Activated CD8-positive, alpha-beta memory T cell treated with anti-CD3 and anti-CD28 coated beads for 4 hours (primary cell): ENCODE results near the gene TGIF2LX.
"Not testable (repeated sequence)": the region's sequence is repeated elsewhere in the genome, so short reads cannot be mapped to it uniquely, and the experiment has no call there.

Experiments
- DNase-seq, 2 donors: peaks; one replicate each; pipeline ENCODE4 v3.0.0-alpha.2; 2020; ENCODE audit warnings: low read depth in 2 of 2

Gene TGIF2LX

DNA sequence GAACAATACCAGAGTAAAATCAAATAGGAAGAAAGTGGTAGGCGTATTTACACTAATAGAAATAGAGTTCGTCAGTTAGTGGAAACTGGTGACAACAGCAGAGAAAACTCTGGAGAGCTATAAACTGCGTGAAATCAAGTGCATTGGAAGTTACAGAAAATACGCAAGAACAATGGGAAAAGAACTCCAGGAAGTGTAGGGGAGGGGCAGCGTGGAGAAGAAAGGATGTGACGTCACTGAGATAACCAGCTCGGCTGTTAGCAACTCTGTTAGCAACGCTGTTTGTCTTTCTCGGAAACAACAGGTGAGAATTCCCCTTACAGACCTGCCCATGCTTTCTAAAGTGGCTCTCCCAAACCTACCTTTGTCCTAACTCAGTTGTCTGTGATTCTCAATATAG lies at the start of gene TGIF2LX:
Gene TGIF2LX (plus strand): TSS at position 244 of the 400 bp plus-strand sequence. CDS start 178 bp downstream, outside the sequence.
- DNase-seq, result not testable (repeated sequence)

DNA sequence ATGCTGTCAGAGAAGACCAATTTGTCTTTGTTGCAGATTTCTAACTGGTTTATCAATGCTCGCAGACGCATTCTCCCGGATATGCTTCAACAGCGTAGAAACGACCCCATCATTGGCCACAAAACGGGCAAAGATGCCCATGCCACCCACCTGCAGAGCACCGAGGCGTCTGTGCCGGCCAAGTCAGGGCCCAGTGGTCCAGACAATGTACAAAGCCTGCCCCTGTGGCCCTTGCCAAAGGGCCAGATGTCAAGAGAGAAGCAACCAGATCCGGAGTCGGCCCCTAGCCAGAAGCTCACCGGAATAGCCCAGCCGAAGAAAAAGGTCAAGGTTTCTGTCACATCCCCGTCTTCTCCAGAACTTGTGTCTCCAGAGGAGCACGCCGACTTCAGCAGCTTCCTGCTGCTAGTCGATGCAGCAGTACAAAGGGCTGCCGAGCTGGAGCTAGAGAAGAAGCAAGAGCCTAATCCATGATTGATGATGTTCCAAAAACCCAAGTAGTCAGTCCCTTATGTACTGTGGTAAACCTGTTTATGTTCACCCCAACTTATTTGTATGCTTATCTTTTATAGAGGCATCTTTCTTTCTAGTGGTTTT lies 728 bp downstream of the TGIF2LX start:
- not testable (repeated sequence) for DNase-seq

DNA sequence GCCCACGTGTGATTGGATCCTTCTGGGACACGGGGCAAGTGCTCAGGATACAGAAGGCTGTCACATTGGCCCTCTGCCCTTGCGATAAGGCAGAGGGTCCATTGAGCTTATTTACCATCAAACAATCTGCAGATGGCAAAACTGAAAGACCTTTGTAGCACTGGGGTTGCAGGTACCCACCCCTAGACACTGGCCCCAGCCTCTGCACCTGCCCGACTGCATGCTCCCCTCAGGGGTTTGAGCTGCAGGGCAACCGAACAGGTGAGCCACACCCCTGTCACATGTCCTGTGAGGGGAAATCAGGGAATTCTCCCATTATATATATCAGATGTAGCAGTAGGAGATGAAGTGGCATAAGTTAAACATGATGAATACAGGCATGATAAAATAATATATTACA lies 21.4 kb downstream of the TGIF2LX start:
- not testable (repeated sequence) for DNase-seq

DNA sequence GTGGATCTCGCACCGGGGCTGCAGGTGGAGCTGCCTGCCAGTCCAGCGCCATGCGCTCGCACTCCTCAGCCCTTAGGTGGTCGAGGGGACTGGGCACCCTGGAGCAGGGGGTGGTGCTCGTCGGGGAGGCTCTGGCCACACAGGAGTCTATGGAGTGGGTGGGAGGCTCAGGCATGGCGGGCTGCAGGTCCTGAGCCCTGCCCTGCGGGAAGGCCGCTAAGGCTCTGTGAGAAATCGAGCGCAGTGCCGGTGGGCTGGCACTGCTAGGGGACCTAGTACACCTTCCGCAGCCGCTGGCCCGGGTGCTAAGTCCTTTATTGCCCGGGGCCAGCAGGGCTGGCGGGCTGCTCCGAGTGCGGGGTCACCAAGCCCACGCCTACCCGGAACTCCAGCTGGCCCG lies 43.9 kb downstream of the TGIF2LX start:
- not testable (repeated sequence) for DNase-seq
